WTC11 (cell line): ENCODE results near the gene DISP3. TPM values are rescaled to one million over a fixed set of nuclear protein-coding genes. Genes with fewer than 3 reads are reported as not detected.

ENCODE experiments used
- ATAC-seq: fragments of 200-7000 bp; cut with Tn5 transposase; 2 replicates; pipeline ENCODE4 v1.10.0; 2021; ENCODE audit warnings: mild to moderate bottlenecking, moderate library complexity
- CTCF ChIA-PET: fragments of 300-600 bp; sonication (Branson Sonifier 250); formaldehyde crosslinking; loops from one replicate; lab custom pipeline; 2021; ENCODE audit warnings: antibody characterized with exemption; lab: Charles Lee
- POLR2A ChIA-PET: fragments of 350-600 bp; sonication (Branson Sonifier 250); formaldehyde crosslinking; loops from one replicate; lab custom pipeline; 2021; ENCODE audit warnings: antibody characterized with exemption; lab: Charles Lee
- DNase-seq: peaks from one replicate; pipeline ENCODE4 v3.0.0; 2021; ENCODE audit warnings: low spot score
- H3K27ac Mint-ChIP-seq: 2 replicates; pipeline ENCODE4 v1.8.0; 2021; ENCODE audit warnings: mixed read lengths
- H3K27me3 Mint-ChIP-seq: 2 replicates; pipeline ENCODE4 v1.8.0; 2021; ENCODE audit warnings: low read depth, mild to moderate bottlenecking, moderate library complexity, mixed read lengths
- H3K36me3 Mint-ChIP-seq: 2 replicates; pipeline ENCODE4 v1.8.0; 2021; ENCODE audit warnings: mixed read lengths
- H3K4me1 Mint-ChIP-seq: 2 replicates; pipeline ENCODE4 v1.8.0; 2022; ENCODE audit warnings: mixed read lengths
- H3K4me3 Mint-ChIP-seq: 2 replicates; pipeline ENCODE4 v1.8.0; 2021; ENCODE audit warnings: mild to moderate bottlenecking, moderate library complexity, mixed read lengths
- H3K9me3 Mint-ChIP-seq: 2 replicates; pipeline ENCODE4 v1.8.0; 2021; ENCODE audit warnings: mixed read lengths
- ATF1 ChIP-seq: sonication (generic); formaldehyde crosslinking; IDR thresholded peaks from 2 replicates; pipeline ENCODE4 v1.8.1; 2023; ENCODE audit warnings: mild to moderate bottlenecking, moderate library complexity, missing genetic modification reagents
- CREB1 ChIP-seq: sonication (generic); formaldehyde crosslinking; IDR thresholded peaks from 2 replicates; pipeline ENCODE4 v1.8.0; 2023; ENCODE audit warnings: mild to moderate bottlenecking, missing genetic modification reagents
- FOXK1 ChIP-seq: sonication (generic); formaldehyde crosslinking; IDR thresholded peaks from 2 replicates; pipeline ENCODE4 v1.8.0; 2022; ENCODE audit warnings: mild to moderate bottlenecking, moderate library complexity, missing genetic modification reagents
- FOXP1 ChIP-seq: sonication (generic); formaldehyde crosslinking; IDR thresholded peaks from 2 replicates; pipeline ENCODE4 v1.8.0; 2022; ENCODE audit warnings: missing genetic modification reagents, mild to moderate bottlenecking, moderate library complexity, borderline replicate concordance
- NFE2L1 ChIP-seq: sonication (generic); formaldehyde crosslinking; IDR thresholded peaks from 2 replicates; pipeline ENCODE4 v1.8.1; 2023; ENCODE audit warnings: missing genetic modification reagents
- NR1H2 ChIP-seq: sonication (generic); formaldehyde crosslinking; IDR thresholded peaks from 2 replicates; pipeline ENCODE4 v1.9.0; 2021; ENCODE audit warnings: mild to moderate bottlenecking, moderate library complexity, missing genetic modification reagents
- OVOL2 ChIP-seq: fragments of 250-450 bp; sonication (Bioruptor Pico); IDR thresholded peaks from 2 replicates; pipeline ENCODE4 v1.9.0; 2021; ENCODE audit warnings: mild to moderate bottlenecking, borderline replicate concordance
- RELA ChIP-seq: sonication (generic); formaldehyde crosslinking; IDR thresholded peaks from 2 replicates; pipeline ENCODE4 v1.8.1; 2022; ENCODE audit warnings: missing genetic modification reagents, mild to moderate bottlenecking, borderline replicate concordance
- TCF7 ChIP-seq: sonication (generic); formaldehyde crosslinking; IDR thresholded peaks from 2 replicates; pipeline ENCODE4 v1.8.0; 2022; ENCODE audit warnings: mild to moderate bottlenecking, low read depth, missing genetic modification reagents, moderate library complexity
- ZNF121 ChIP-seq: sonication (generic); formaldehyde crosslinking; IDR thresholded peaks from 2 replicates; pipeline ENCODE4 v1.8.0; 2023; ENCODE audit warnings: missing genetic modification reagents
- ZNF138 ChIP-seq: sonication (generic); formaldehyde crosslinking; conservative IDR thresholded peaks from 2 replicates; pipeline ENCODE4 v1.8.1; 2022; ENCODE audit warnings: mild to moderate bottlenecking, moderate library complexity, missing genetic modification reagents
- ZNF671 ChIP-seq: fragments of 250-450 bp; sonication (Bioruptor Pico); IDR thresholded peaks from 2 replicates; pipeline ENCODE4 v1.8.0; 2021; ENCODE audit warnings: mild to moderate bottlenecking
- total RNA-seq: library from RNA; stranded (reverse); gene quantifications from 3 replicates; pipeline ENCODE4 v1.2.3, GENCODE V29; 2021
- TF ChIP-seq, protein P1 (sequence below): sonication (generic); formaldehyde crosslinking; IDR thresholded peaks from 2 replicates; pipeline ENCODE4 v1.8.0; 2022; ENCODE audit warnings: mild to moderate bottlenecking, missing genetic modification reagents
- TF ChIP-seq, protein P2 (sequence below): fragments of 250-450 bp; sonication (Bioruptor Pico); IDR thresholded peaks from 2 replicates; pipeline ENCODE4 v1.9.0; 2021; ENCODE audit warnings: mild to moderate bottlenecking
- TF ChIP-seq, protein P3 (sequence below): sonication (generic); formaldehyde crosslinking; conservative IDR thresholded peaks from 2 replicates; pipeline ENCODE4 v1.8.1; 2022; ENCODE audit warnings: mild to moderate bottlenecking, missing genetic modification reagents
- TF ChIP-seq, protein P4 (sequence below): fragments of 250-450 bp; sonication (Bioruptor Pico); IDR thresholded peaks from 2 replicates; pipeline ENCODE4 v1.8.0; 2021; ENCODE audit warnings: mild to moderate bottlenecking
- TF ChIP-seq, protein P5 (sequence below): sonication (generic); formaldehyde crosslinking; IDR thresholded peaks from 2 replicates; pipeline ENCODE4 v1.8.0; 2022; ENCODE audit warnings: mild to moderate bottlenecking, missing genetic modification reagents
- TF ChIP-seq, protein P6 (sequence below): fragments of 250-450 bp; sonication (Bioruptor Pico); conservative IDR thresholded peaks from 2 replicates; pipeline ENCODE4 v1.9.0; 2021; ENCODE audit warnings: mild to moderate bottlenecking
- TF ChIP-seq, protein P7 (sequence below): sonication (generic); formaldehyde crosslinking; IDR thresholded peaks from 2 replicates; pipeline ENCODE4 v1.8.0; 2023; ENCODE audit warnings: missing genetic modification reagents, mild to moderate bottlenecking, borderline replicate concordance

The DISP3 gene
- total RNA-seq, 1 experiment from 2014 or later: 6.0 TPM

DNA sequence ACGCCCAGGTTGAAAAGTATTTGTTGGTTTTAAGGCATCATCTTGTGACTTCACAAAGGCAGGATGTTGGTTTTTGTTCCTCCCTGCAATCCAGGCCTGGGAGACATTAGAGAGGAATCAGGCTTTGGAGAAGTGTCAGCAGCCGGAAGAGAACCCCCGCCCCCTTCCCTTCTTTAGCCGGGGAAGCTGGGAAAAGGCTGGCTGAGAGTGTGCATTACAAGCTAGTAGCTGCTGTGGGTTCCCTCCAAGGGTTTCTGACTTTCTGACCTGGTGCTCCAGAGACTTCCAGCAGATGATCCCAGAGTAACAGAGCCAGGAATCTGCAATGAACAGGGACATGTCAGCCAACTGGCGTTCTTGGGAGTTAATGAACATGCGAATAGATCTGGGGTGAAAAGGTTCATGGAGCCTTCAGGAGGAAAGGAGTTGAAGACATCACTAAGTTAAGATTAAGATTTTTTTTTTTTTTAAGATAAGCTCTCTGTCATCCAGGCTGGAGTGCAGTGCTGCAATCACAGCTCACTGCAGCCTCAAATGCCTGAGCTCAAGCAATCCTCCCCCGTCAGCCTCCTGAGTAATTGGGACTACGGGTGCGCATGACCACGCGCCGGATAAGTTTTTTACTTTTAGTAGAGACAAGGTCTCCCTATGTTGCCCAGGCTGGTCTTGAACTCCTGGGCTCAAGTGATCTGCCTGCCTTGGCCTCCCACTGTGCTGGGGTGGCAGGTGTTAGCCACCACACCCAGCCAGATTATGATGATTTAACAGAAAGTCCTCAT lies 7.5 kb downstream of the DISP3 start:
- DNase-seq: peak; percentile 7
- ChIA-PET POLR2A (interaction anchor here (1.1 kb wide), 1 partner anchor 13 kb away, joined by 3 read pairs; no protein-coding TSS in a partner anchor), CTCF (interaction anchor here (3.5 to 4.1 kb wide), 2 partner anchors 8 to 12 kb away, joined by 17 to 24 read pairs; partner anchors contain the start of gene DISP3)
- ATAC-seq: no peak
- Mint-ChIP-seq H3K4me1 (peaks cover 23% of the 10 kb centered on the region), H3K4me3 (no peak overlapping the region), H3K27me3 (no peaks in the 10 kb centered on the region; the same call in 1 of the 2 replicates)
- TF ChIP-seq, protein P1, sequence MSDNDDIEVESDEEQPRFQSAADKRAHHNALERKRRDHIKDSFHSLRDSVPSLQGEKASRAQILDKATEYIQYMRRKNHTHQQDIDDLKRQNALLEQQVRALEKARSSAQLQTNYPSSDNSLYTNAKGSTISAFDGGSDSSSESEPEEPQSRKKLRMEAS (CRISPR knock-in tag): no peak
- TF ChIP-seq, protein P2, sequence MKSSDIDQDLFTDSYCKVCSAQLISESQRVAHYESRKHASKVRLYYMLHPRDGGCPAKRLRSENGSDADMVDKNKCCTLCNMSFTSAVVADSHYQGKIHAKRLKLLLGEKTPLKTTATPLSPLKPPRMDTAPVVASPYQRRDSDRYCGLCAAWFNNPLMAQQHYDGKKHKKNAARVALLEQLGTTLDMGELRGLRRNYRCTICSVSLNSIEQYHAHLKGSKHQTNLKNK (CRISPR knock-in tag): no peak
- TF ChIP-seq CREB1 (no peak), TCF7 (CRISPR knock-in tag) (no peak), ZNF138 (CRISPR knock-in tag) (no peak), ZNF671 (CRISPR knock-in tag) (no peak)
- TF ChIP-seq, protein P3, sequence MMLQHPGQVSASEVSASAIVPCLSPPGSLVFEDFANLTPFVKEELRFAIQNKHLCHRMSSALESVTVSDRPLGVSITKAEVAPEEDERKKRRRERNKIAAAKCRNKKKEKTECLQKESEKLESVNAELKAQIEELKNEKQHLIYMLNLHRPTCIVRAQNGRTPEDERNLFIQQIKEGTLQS (CRISPR knock-in tag): no peak
- TF ChIP-seq, protein P4, sequence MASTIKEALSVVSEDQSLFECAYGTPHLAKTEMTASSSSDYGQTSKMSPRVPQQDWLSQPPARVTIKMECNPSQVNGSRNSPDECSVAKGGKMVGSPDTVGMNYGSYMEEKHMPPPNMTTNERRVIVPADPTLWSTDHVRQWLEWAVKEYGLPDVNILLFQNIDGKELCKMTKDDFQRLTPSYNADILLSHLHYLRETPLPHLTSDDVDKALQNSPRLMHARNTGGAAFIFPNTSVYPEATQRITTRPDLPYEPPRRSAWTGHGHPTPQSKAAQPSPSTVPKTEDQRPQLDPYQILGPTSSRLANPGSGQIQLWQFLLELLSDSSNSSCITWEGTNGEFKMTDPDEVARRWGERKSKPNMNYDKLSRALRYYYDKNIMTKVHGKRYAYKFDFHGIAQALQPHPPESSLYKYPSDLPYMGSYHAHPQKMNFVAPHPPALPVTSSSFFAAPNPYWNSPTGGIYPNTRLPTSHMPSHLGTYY: no peak
- TF ChIP-seq, all 79 proteins: peak for 0
- no peak overlapping the region for H3K27ac Mint-ChIP-seq
- H3K9me3 Mint-ChIP-seq: no peaks in the 10 kb centered on the region
- no peaks in the 10 kb centered on the region for H3K36me3 Mint-ChIP-seq

DNA sequence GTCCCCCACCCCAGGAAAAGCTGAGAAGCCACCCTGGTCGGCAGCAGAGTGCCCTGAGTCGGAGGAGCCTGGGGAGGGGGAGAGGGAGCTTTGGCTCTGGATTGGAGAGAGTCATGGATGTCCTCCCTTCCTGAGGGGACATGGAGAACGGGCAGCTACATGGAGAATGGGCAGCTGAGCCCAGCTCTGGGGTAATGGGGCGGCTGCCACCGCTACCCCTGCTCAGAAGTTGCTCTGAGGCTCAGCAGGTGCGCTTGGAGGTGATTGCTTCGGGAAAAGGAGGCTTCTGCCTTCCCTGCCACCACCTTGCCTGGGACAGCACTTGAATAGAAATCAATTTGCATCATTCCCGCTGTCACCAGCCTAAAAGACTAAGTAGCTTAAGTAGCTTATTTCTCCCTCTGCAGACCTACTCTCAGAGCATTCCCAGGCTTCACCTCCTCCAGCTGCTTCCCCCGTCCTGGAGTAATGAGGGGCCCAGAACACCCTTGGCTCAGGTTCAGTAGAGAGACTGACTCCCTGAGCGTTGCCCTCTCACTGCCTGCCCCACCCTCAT lies 8.3 kb downstream of the DISP3 start:
- ChIA-PET CTCF (interaction anchor here (1.4 to 4.1 kb wide), 3 partner anchors 8 to 85 kb away, joined by 5 to 24 read pairs (median 17); partner anchors contain the start of gene DISP3), POLR2A (interaction anchor here (1.1 kb wide), 1 partner anchor 12 kb away, joined by 3 read pairs; no protein-coding TSS in a partner anchor)
- H3K4me3 Mint-ChIP-seq: no peak overlapping the region; the same call in 1 of the 2 replicates
- H3K9me3 Mint-ChIP-seq: no peaks in the 10 kb centered on the region
- H3K27me3 Mint-ChIP-seq: no peaks in the 10 kb centered on the region
- DNase-seq: peak; percentile 15
- H3K36me3 Mint-ChIP-seq: no peaks in the 10 kb centered on the region
- H3K27ac Mint-ChIP-seq: no peak overlapping the region
- no peak; the same call in 1 of the 2 replicates for ATAC-seq
- peaks cover 23% of the 10 kb centered on the region for H3K4me1 Mint-ChIP-seq
- TF ChIP-seq, protein P5, sequence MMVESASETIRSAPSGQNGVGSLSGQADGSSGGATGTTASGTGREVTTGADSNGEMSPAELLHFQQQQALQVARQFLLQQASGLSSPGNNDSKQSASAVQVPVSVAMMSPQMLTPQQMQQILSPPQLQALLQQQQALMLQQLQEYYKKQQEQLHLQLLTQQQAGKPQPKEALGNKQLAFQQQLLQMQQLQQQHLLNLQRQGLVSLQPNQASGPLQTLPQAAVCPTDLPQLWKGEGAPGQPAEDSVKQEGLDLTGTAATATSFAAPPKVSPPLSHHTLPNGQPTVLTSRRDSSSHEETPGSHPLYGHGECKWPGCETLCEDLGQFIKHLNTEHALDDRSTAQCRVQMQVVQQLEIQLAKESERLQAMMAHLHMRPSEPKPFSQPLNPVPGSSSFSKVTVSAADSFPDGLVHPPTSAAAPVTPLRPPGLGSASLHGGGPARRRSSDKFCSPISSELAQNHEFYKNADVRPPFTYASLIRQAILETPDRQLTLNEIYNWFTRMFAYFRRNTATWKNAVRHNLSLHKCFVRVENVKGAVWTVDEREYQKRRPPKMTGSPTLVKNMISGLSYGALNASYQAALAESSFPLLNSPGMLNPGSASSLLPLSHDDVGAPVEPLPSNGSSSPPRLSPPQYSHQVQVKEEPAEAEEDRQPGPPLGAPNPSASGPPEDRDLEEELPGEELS (CRISPR knock-in tag): no peak
- TF ChIP-seq ATF1 (CRISPR knock-in tag) (no peak), NR1H2 (CRISPR knock-in tag) (no peak), FOXK1 (CRISPR knock-in tag) (no peak), FOXP1 (CRISPR knock-in tag) (no peak), RELA (CRISPR knock-in tag) (no peak), OVOL2 (CRISPR knock-in tag) (no peak), ZNF121 (CRISPR knock-in tag) (no peak), NFE2L1 (no peak)
- TF ChIP-seq, protein P3 (CRISPR knock-in tag): no peak
- TF ChIP-seq, protein P6, sequence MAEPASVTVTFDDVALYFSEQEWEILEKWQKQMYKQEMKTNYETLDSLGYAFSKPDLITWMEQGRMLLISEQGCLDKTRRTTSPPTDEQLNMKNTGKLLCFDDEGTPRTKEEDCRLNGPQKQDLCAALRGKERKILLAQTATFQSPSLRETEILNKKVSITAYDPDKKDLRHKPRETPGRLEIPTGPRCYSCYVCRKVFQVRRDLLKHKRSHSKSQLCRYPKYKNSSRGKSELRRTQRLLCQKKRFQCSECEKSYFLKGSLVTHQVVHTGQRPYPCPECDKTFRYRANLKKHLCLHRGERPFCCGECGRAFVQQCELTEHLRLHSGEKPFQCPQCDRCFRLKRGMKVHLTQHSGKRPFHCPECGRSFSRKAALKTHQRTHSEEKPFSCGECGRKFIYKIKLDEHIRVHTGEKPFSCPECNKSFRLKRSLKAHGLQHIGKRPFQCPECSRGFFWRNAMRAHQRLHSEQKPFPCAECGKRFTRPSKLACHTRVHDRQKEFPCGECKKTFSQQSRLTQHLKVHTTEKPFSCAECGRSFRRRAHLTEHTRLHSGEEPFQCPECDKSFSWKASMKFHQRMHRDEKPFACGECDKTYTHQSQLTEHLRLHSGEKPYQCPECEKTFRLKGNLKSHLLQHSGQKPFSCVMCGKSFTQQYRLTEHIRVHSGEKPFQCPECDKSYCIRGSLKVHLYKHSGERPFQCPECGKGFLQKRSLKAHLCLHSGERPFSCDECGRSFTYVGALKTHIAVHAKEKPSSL: no peak
- TF ChIP-seq, protein P7, sequence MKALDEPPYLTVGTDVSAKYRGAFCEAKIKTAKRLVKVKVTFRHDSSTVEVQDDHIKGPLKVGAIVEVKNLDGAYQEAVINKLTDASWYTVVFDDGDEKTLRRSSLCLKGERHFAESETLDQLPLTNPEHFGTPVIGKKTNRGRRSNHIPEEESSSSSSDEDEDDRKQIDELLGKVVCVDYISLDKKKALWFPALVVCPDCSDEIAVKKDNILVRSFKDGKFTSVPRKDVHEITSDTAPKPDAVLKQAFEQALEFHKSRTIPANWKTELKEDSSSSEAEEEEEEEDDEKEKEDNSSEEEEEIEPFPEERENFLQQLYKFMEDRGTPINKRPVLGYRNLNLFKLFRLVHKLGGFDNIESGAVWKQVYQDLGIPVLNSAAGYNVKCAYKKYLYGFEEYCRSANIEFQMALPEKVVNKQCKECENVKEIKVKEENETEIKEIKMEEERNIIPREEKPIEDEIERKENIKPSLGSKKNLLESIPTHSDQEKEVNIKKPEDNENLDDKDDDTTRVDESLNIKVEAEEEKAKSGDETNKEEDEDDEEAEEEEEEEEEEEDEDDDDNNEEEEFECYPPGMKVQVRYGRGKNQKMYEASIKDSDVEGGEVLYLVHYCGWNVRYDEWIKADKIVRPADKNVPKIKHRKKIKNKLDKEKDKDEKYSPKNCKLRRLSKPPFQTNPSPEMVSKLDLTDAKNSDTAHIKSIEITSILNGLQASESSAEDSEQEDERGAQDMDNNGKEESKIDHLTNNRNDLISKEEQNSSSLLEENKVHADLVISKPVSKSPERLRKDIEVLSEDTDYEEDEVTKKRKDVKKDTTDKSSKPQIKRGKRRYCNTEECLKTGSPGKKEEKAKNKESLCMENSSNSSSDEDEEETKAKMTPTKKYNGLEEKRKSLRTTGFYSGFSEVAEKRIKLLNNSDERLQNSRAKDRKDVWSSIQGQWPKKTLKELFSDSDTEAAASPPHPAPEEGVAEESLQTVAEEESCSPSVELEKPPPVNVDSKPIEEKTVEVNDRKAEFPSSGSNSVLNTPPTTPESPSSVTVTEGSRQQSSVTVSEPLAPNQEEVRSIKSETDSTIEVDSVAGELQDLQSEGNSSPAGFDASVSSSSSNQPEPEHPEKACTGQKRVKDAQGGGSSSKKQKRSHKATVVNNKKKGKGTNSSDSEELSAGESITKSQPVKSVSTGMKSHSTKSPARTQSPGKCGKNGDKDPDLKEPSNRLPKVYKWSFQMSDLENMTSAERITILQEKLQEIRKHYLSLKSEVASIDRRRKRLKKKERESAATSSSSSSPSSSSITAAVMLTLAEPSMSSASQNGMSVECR: no peak
